HepG2 (cell line): ENCODE data around the gene PRR20C. TPM values are rescaled to one million over a fixed set of nuclear protein-coding genes. Genes with fewer than 3 reads are reported as not detected.

Source experiments
- ATAC-seq: fragments of 200-7000 bp; cut with Tn5 transposase; 3 replicates; pipeline ENCODE4 v1.9.1; 2020; ENCODE audit warnings: mild to moderate bottlenecking, moderate library complexity
- BruUV-seq: library from RNA; stranded (reverse); fragments of 400-500 nt; replicated peaks from 2 replicates; lab custom pipeline; 2021; lab: Mats Ljungman, UMichigan
- CTCF ChIA-PET: fragments of 300-600 bp; formaldehyde crosslinking; extraction: SDS; loops from one replicate; lab custom pipeline; 2021; ENCODE audit warnings: low total read pairs, inconsistent platforms, low intra/inter-chr PET ratio; lab: Yijun Ruan, JAX
- POLR2A ChIA-PET: fragments of 350-600 bp; sonication (Branson Sonifier 250); formaldehyde crosslinking; loops from one replicate; lab custom pipeline; 2020; ENCODE audit warnings: antibody characterized with exemption, inconsistent platforms; lab: Yijun Ruan, JAX
- DNase-seq: peaks from one replicate; pipeline ENCODE4 v3.0.0-alpha.2; 2015; ENCODE audit warnings: low spot score
- FAIRE-seq: peaks from 3 replicates; lab custom pipeline; 2011; peaks lifted over from hg19 to GRCh38; lab: Jason Lieb, UNC
- H2AFZ ChIP-seq: one replicate; pipeline ENCODE4 v1.6.1; 2011; ENCODE audit warnings: low read length, inconsistent platforms
- H3K27ac ChIP-seq: fragments of 300-600 bp; 3 replicates; pipeline ENCODE4 v1.8.0; 2011; ENCODE audit warnings: mixed run types, mild to moderate bottlenecking, mixed read lengths, low read length, inconsistent platforms; ENCODE audit not compliant: insufficient read depth; ENCODE audit errors: extremely low read length
- H3K27me3 ChIP-seq, 2 experiments: fragments of 200-600 bp in 1 of 2; 2 replicates in 1 of 2; 3 replicates in 1 of 2; pipeline versions ENCODE4 v1.6.0 to v1.8.0; 2011; ENCODE audit warnings: low read length in 2 of 2, mild to moderate bottlenecking in 2 of 2, moderate library complexity in 2 of 2, inconsistent platforms in 1 of 2; ENCODE audit not compliant: insufficient read depth in 2 of 2, control insufficient read depth in 1 of 2
- H3K36me3 ChIP-seq, 2 experiments: fragments of 200-600 bp in 1 of 2; replicated peaks in 1 of 2; 2 replicates in 1 of 2; 3 replicates in 1 of 2; pipeline versions ENCODE4 v1.5.1 to v1.8.0; 2011; ENCODE audit warnings: low read length in 2 of 2, inconsistent platforms in 1 of 2; ENCODE audit not compliant: insufficient read depth in 2 of 2, control insufficient read depth in 1 of 2
- H3K4me1 ChIP-seq: 2 replicates; pipeline ENCODE4 v1.5.1; 2012; ENCODE audit warnings: low read length, inconsistent platforms; ENCODE audit not compliant: insufficient read depth
- H3K4me2 ChIP-seq: 2 replicates; pipeline ENCODE4 v1.6.0; 2011; ENCODE audit warnings: low read depth, low read length, inconsistent platforms
- H3K4me3 ChIP-seq, 3 experiments: fragments of 200-600 bp in 1 of 3; sonication (generic), shearing (Covaris generic) in 1 of 3; replicated peaks in 1 of 3; 2 replicates each; pipeline ENCODE4 v1.5.1; 2011 to 2016; ENCODE audit warnings: low read length in 3 of 3, inconsistent platforms in 2 of 3, low read depth in 2 of 3, mild to moderate bottlenecking in 2 of 3, control low read depth in 1 of 3, mixed read lengths in 1 of 3; ENCODE audit not compliant: insufficient read depth in 1 of 3
- H3K79me2 ChIP-seq: one replicate; pipeline ENCODE4 v1.6.1; 2011; ENCODE audit warnings: low read length, inconsistent platforms; ENCODE audit not compliant: insufficient read depth
- H3K9ac ChIP-seq: 2 replicates; pipeline ENCODE4 v1.6.0; 2011; ENCODE audit warnings: mild to moderate bottlenecking, low read depth, low read length, inconsistent platforms; ENCODE audit not compliant: insufficient read depth
- H3K9me3 ChIP-seq: 2 replicates; pipeline ENCODE4 v1.5.1; 2012; ENCODE audit warnings: mild to moderate bottlenecking, low read length
- H4K20me1 ChIP-seq: 2 replicates; pipeline ENCODE4 v1.6.0; 2011; ENCODE audit warnings: inconsistent platforms, mild to moderate bottlenecking, low read length, moderate library complexity; ENCODE audit not compliant: insufficient read depth
- BRD4 ChIP-seq: sonication (generic); formaldehyde crosslinking; IDR thresholded peaks from 2 replicates; pipeline ENCODE4 v1.4.0; 2020; ENCODE audit warnings: missing genetic modification reagents
- MBNL3 ChIP-seq: fragments of 250-450 bp; sonication (Bioruptor Pico); conservative IDR thresholded peaks from 2 replicates; pipeline ENCODE4 v1.8.0; 2022; ENCODE audit warnings: mild to moderate bottlenecking, inconsistent platforms
- NR2C2 ChIP-seq: sonication (generic); formaldehyde crosslinking; IDR thresholded peaks from 2 replicates; pipeline ENCODE4 v1.4.0; 2020; ENCODE audit warnings: missing genetic modification reagents, mild to moderate bottlenecking, moderate library complexity, borderline replicate concordance
- PHF20 ChIP-seq: sonication (generic); formaldehyde crosslinking; IDR thresholded peaks from 2 replicates; pipeline ENCODE4 v1.5.0; 2020; ENCODE audit warnings: mild to moderate bottlenecking, missing genetic modification reagents
- PHF5A ChIP-seq: IDR thresholded peaks from one replicate; pipeline ENCODE4 v1.6.1; 2018; ENCODE audit warnings: low read depth, missing genetic modification reagents; ENCODE audit not compliant: unreplicated experiment
- RFX3 ChIP-seq: IDR thresholded peaks from 2 replicates; pipeline ENCODE4 v1.6.1; 2016; ENCODE audit warnings: missing biosample characterization, missing genetic modification reagents
- SMC3 ChIP-seq: IDR thresholded peaks from 2 replicates; pipeline ENCODE4 v1.6.1; 2011; ENCODE audit warnings: low read length, improper control_type of control experiment
- SP140L ChIP-seq: sonication (generic); formaldehyde crosslinking; IDR thresholded peaks from 2 replicates; pipeline ENCODE4 v1.4.0; 2020; ENCODE audit warnings: missing genetic modification reagents, borderline replicate concordance
- ZNF264 ChIP-seq: sonication (generic); formaldehyde crosslinking; IDR thresholded peaks from 2 replicates; pipeline ENCODE4 v1.4.0; 2020; ENCODE audit warnings: missing genetic modification reagents
- ZNF552 ChIP-seq: sonication (generic); formaldehyde crosslinking; IDR thresholded peaks from 2 replicates; pipeline ENCODE4 v1.9.0; 2022; ENCODE audit warnings: missing genetic modification reagents, mild to moderate bottlenecking, borderline replicate concordance
- ZNF746 ChIP-seq: sonication (generic); formaldehyde crosslinking; IDR thresholded peaks from 2 replicates; pipeline ENCODE4 v1.8.0; 2022; ENCODE audit warnings: mild to moderate bottlenecking, missing genetic modification reagents
- ZNF792 ChIP-seq: IDR thresholded peaks from 2 replicates; pipeline ENCODE4 v1.6.1; 2016
- ZSCAN25 ChIP-seq: sonication (generic); formaldehyde crosslinking; IDR thresholded peaks from 2 replicates; pipeline ENCODE4 v1.8.0; 2022; ENCODE audit warnings: mild to moderate bottlenecking, missing genetic modification reagents
- WGBS: methylation state at CpG from one replicate; pipeline ENCODE4 v1.1.6; 2017; ENCODE audit warnings: low lambda C conversion rate; 5-methylcytosine and 5-hydroxymethylcytosine counted together
- in situ Hi-C: cut with HindIII; loops from 2 replicates; pipeline ENCODE4 v1.10.0; 2017; ENCODE audit warnings: low pct_unique_long_range_greater_than_20kb; ENCODE audit not compliant: extremely low pct_ligation_motif_present
- intact Hi-C: fragments of 100-400 bp; cut with micrococcal nuclease; formaldehyde crosslinking; loops from one replicate; pipeline ENCODE4 v1.10.0; 2022; ENCODE audit not compliant: unreplicated experiment
- polyA plus RNA-seq, 8 experiments: library from polyadenylated mRNA; depleted of rRNA in 3 of 8; stranded (reverse) in 7 of 8; unstranded in 1 of 8; fragments of >200 nt; fragmentation: Illumina TruSeq in 4 of 8; extraction: Trizol in 4 of 8; gene quantifications; 2 replicates each; pipeline versions ENCODE4 v1.2.1 to v1.2.3, GENCODE V29; 2011 to 2016; ENCODE audit warnings: low read depth in 4 of 8, missing spikeins in 1 of 8, mixed read lengths in 1 of 8; ENCODE audit not compliant: insufficient read depth in 1 of 8
- total RNA-seq, 5 experiments: library from RNA; depleted of rRNA; stranded (reverse); fragments of >200 nt; fragmentation: Illumina TruSeq; extraction: Trizol; gene quantifications; 2 replicates each; pipeline ENCODE4 v1.2.3, GENCODE V29; 2016; ENCODE audit warnings: low read depth in 1 of 5
- TF ChIP-seq, protein P1 (sequence below): sonication (generic); formaldehyde crosslinking; IDR thresholded peaks from 2 replicates; pipeline ENCODE4 v1.4.0; 2020; ENCODE audit warnings: mild to moderate bottlenecking, missing genetic modification reagents, borderline replicate concordance
- TF ChIP-seq, protein P2 (sequence below): sonication (generic); formaldehyde crosslinking; IDR thresholded peaks from 2 replicates; pipeline ENCODE4 v1.5.0; 2020; ENCODE audit warnings: missing genetic modification reagents, mild to moderate bottlenecking, borderline replicate concordance

The PRR20C gene
- total and polyA plus RNA-seq, 2 of the 13 experiments (the other 11 are each of a cell fraction or from before 2014, with no cell fraction given) = not detected

DNA sequence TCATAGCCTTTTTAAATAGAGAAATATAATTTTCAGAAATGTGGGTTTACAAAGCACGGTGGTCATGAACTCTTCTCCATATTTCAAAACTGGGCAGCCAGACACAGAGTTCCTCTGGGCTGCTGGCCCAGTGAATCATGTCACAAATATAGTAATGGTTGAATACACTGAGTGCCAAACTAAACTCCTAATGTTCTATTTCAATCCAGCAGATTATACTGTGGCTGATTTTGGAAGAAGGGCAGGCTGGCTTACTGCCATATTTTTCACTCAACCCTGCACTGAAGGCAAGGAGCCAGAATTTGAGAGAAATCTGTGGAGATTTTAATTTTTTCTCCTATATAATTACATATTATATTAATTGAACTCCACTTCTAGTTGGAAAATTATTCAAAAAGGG is 30.2 kb upstream of the PRR20C start (continued):
- TF ChIP-seq, protein P1, sequence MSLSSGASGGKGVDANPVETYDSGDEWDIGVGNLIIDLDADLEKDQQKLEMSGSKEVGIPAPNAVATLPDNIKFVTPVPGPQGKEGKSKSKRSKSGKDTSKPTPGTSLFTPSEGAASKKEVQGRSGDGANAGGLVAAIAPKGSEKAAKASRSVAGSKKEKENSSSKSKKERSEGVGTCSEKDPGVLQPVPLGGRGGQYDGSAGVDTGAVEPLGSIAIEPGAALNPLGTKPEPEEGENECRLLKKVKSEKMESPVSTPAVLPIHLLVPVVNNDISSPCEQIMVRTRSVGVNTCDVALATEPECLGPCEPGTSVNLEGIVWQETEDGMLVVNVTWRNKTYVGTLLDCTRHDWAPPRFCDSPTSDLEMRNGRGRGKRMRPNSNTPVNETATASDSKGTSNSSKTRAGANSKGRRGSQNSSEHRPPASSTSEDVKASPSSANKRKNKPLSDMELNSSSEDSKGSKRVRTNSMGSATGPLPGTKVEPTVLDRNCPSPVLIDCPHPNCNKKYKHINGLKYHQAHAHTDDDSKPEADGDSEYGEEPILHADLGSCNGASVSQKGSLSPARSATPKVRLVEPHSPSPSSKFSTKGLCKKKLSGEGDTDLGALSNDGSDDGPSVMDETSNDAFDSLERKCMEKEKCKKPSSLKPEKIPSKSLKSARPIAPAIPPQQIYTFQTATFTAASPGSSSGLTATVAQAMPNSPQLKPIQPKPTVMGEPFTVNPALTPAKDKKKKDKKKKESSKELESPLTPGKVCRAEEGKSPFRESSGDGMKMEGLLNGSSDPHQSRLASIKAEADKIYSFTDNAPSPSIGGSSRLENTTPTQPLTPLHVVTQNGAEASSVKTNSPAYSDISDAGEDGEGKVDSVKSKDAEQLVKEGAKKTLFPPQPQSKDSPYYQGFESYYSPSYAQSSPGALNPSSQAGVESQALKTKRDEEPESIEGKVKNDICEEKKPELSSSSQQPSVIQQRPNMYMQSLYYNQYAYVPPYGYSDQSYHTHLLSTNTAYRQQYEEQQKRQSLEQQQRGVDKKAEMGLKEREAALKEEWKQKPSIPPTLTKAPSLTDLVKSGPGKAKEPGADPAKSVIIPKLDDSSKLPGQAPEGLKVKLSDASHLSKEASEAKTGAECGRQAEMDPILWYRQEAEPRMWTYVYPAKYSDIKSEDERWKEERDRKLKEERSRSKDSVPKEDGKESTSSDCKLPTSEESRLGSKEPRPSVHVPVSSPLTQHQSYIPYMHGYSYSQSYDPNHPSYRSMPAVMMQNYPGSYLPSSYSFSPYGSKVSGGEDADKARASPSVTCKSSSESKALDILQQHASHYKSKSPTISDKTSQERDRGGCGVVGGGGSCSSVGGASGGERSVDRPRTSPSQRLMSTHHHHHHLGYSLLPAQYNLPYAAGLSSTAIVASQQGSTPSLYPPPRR (CRISPR knock-in tag) = no peak
- no peak for TF ChIP-seq BRD4 (CRISPR knock-in tag)
- TF ChIP-seq PHF5A (CRISPR knock-in tag) = no peak
- TF ChIP-seq ZNF792 (CRISPR knock-in tag) = no peak

DNA sequence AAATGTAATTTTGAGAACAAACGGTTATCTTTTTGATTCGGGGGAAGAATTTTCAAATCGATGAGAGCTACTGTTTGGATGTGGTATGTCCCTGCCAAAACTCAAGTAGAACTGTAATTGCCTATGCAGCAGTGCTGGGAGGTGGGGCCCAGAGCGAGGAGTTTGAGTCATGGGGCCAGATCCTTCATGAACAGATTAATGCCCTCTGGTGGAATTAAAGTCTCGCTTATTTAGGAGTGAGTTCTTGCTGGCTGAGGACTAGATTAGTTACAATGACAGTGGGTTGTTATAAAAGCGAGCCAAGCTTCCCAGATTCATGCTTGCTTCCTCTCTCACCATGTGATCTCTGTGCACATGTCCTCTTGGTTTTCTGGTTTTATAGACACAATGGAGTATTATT is 25.0 kb upstream of the PRR20C start:
- in situ Hi-C loops (no loop called here), intact Hi-C loops (no loop called here)
- POLR2A ChIA-PET = no interaction called here
- Histone ChIP-seq H3K9ac (no peak overlapping the region), H3K4me2 (no peak overlapping the region), H3K9me3 (peaks cover 54% of the 10 kb centered on the region), H3K79me2 (no peaks in the 10 kb centered on the region), H3K4me3 (no peak overlapping the region), H3K27me3 (no peaks in the 10 kb centered on the region; a peak in 1 of 5 replicates), H3K27ac (no peak overlapping the region), H4K20me1 (no peaks in the 10 kb centered on the region), H2AFZ (no peak overlapping the region), H3K36me3 (no peaks in the 10 kb centered on the region), H3K4me1 (no peaks in the 10 kb centered on the region)
- FAIRE-seq (no peak), DNase-seq (no peak), ATAC-seq (no peak)
- CTCF ChIA-PET = no interaction called here
- WGBS = 39% methylated on average over 6 of the region's 6 CpGs
- no TSS peak for BruUV-seq
- TF ChIP-seq, protein P2, sequence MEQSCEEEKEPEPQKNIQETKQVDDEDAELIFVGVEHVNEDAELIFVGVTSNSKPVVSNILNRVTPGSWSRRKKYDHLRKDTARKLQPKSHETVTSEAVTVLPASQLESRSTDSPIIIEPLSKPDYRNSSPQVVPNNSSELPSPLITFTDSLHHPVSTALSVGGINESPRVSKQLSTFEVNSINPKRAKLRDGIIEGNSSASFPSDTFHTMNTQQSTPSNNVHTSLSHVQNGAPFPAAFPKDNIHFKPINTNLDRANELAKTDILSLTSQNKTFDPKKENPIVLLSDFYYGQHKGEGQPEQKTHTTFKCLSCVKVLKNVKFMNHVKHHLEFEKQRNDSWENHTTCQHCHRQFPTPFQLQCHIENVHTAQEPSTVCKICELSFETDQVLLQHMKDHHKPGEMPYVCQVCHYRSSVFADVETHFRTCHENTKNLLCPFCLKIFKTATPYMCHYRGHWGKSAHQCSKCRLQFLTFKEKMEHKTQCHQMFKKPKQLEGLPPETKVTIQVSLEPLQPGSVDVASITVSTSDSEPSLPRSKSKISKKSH (CRISPR knock-in tag) = no peak
- TF ChIP-seq NR2C2 (CRISPR knock-in tag) (no peak), SMC3 (no peak), ZNF746 (CRISPR knock-in tag) (no peak), SP140L (no peak), ZNF264 (no peak), RFX3 (CRISPR knock-in tag) (no peak), MBNL3 (CRISPR knock-in tag) (no peak), PHF20 (CRISPR knock-in tag) (no peak), ZNF552 (CRISPR knock-in tag) (no peak), ZSCAN25 (CRISPR knock-in tag) (no peak)
